ENCODE data around the gene RGS3. TPM values are rescaled to one million over a fixed set of nuclear protein-coding genes. Genes with fewer than 3 reads are reported as not detected.

Gene RGS3
- total and polyA plus RNA-seq, 2 donors (not counting 3 experiments of a cell fraction or from before 2014, with no cell fraction given), result 356 to 416 TPM

- DNase-seq (ENCODE audit: low read depth, low spot score), result no peak
- no TSS peak for BruUV-seq (replicated peaks)
- dilution Hi-C loops (cut with MboI; ENCODE audit: extremely low pct_ligation_motif_present, low sequenced_read_pairs), result no loop called here
Observed at GRCh38 chr9:113481176-113481787, 17.8 kb downstream of the RGS3 start.

More at GRCh38 chr9:113481176-113481787, 17.8 kb downstream of the RGS3 start:
- Histone ChIP-seq H3K9me3 (replicated peaks; ENCODE audit: control insufficient read depth, insufficient read depth, low read length) (no peaks in the 10 kb centered on the region), H3K4me1 (ENCODE audit: control insufficient read depth, extremely low read depth, insufficient read depth, low read length) (peaks cover 23% of the 10 kb centered on the region), H3K4me3 (replicated peaks in 1 of 3; ENCODE audit: insufficient read depth in 1 of 3, low read depth in 1 of 3, low read length in 3 of 3) (no peak overlapping the region), H3K9me1 (replicated peaks; ENCODE audit: control insufficient read depth, extremely low read depth, insufficient read depth, low read length) (no peaks in the 10 kb centered on the region), H3K9ac (replicated peaks; ENCODE audit: extremely low read depth, insufficient read depth, low read length) (no peak overlapping the region), H4K20me1 (replicated peaks; ENCODE audit: control insufficient read depth, extremely low read depth, insufficient read depth, low read length) (no peaks in the 10 kb centered on the region), H2AFZ (ENCODE audit: low read depth, low read length) (no peak overlapping the region), H3K4me2 (ENCODE audit: insufficient read depth, low read length) (no peak overlapping the region), H3K36me3 (ENCODE audit: control insufficient read depth in 2 of 2, extremely low read depth in 1 of 2, insufficient read depth in 2 of 2, low read length in 2 of 2) (no peaks in the 10 kb centered on the region), H3K27me3 (ENCODE audit: control insufficient read depth in 2 of 2, insufficient read depth in 2 of 2, low read length in 2 of 2) (no peaks in the 10 kb centered on the region), H3K79me2 (ENCODE audit: control insufficient read depth, insufficient read depth, low read length) (no peaks in the 10 kb centered on the region), H3K27ac (ENCODE audit: insufficient read depth, low read depth, low read length) (no peak overlapping the region)
- FAIRE-seq, result no peak
- intact Hi-C loops (cut with micrococcal nuclease), result no loop called here
- no peak for TF ChIP-seq CTCF (IDR thresholded peaks at IDR 0.05; ENCODE audit: extremely low read depth in 1 of 2, insufficient read depth in 1 of 2, low read depth in 1 of 2, low read length in 2 of 2)
- TF ChIP-seq EZH2 (IDR thresholded peaks at IDR 0.05; ENCODE audit: borderline replicate concordance, low read depth, low read length, severe bottlenecking), result no peak
- TF ChIP-seq POLR2A (IDR thresholded peaks at IDR 0.05; ENCODE audit: low read depth, low read length), result no peak
- TF ChIP-seq JUN (IDR thresholded peaks at IDR 0.05; ENCODE audit: borderline replicate concordance, insufficient read depth, insufficient read length, low read depth), result no peak
- TF ChIP-seq GATA2 (IDR thresholded peaks at IDR 0.05; ENCODE audit: insufficient read depth, insufficient read length, low read depth, low read length), result no peak
- TF ChIP-seq FOS (IDR thresholded peaks at IDR 0.05; ENCODE audit: borderline replicate concordance, insufficient read depth, low read length), result no peak
- TF ChIP-seq MAX (IDR thresholded peaks at IDR 0.05; ENCODE audit: insufficient read depth, insufficient read length), result no peak
- no peak for TF ChIP-seq POLR2AphosphoS5 (IDR thresholded peaks at IDR 0.05; ENCODE audit: insufficient read depth, low read depth, low read length)
- no peak for TF ChIP-seq MYC (IDR thresholded peaks at IDR 0.05; ENCODE audit: low read depth, low read length)
- ChIA-PET CTCF (no interaction called here), POLR2A (interaction anchor here (0.6 kb wide), 1 partner anchor 288 kb away, joined by 4 read pairs; no protein-coding TSS in a partner anchor)
